Stimulated activated naive CD8-positive, alpha-beta T cell treated with anti-CD3 and anti-CD28 coated beads, Interleukin-15, Interleukin-2, amounts not matched to agents 100 ng/mL and 50 ng/mL, for 24 hours (primary cell): Measurements from ENCODE around the gene CARD6.
"Not testable (repeated sequence)": the region's sequence is repeated elsewhere in the genome, so short reads cannot be mapped to it uniquely, and the experiment has no call there.

ENCODE experiments used
- H3K27ac Mint-ChIP-seq: one replicate; pipeline ENCODE4 v1.8.0; 2021; ENCODE audit warnings: mild to moderate bottlenecking, mixed read lengths
- H3K27me3 Mint-ChIP-seq: one replicate; pipeline ENCODE4 v1.8.0; 2021; ENCODE audit warnings: mixed read lengths
- H3K36me3 Mint-ChIP-seq: one replicate; pipeline ENCODE4 v1.8.0; 2021; ENCODE audit warnings: low read depth, mixed read lengths
- H3K4me1 Mint-ChIP-seq: one replicate; pipeline ENCODE4 v1.8.0; 2021; ENCODE audit warnings: low read depth, mixed read lengths
- H3K4me3 Mint-ChIP-seq: one replicate; pipeline ENCODE4 v1.8.0; 2021; ENCODE audit warnings: mild to moderate bottlenecking, mixed read lengths
- H3K9me3 Mint-ChIP-seq: one replicate; pipeline ENCODE4 v1.8.0; 2021; ENCODE audit warnings: mixed read lengths

CARD6 gene

DNA sequence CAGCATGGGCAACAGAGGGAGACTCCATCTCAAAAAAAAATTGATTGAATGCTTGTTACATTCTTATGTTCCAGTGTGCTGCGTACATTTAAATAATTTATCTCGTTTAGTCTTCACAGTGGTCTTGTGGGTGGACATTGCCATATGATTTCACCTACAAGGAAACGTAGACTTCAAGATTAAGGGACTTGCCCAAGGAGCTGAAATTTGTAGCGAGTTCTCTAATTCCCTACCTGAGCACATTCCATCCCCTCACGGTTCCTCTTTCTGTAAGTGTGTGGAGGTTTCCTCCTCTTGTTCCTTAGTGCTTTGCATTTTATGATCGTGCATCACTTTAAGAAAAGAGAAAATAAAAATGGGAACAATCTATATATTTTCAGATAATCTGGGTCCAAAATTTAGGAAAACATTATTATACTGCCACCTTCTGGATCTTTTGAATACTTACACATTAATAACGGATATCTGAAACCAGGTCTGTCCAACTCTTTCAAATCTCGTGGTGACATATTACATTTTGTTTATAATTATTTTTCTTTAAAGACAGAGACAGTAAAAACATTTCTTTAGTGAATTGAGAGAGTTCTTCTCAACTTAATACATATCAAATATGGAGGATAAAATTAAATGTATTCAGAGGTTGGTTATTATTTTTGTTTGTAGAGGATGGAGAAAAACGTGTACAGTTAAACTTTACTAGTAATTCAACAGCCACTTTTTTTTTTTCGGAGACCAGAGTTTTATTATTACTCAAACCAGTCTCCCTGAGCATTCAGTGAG is 38.2 kb downstream of the CARD6 start:
- Mint-ChIP-seq H3K4me3 (no peak overlapping the region), H3K27ac (no peak overlapping the region), H3K36me3 (peaks cover 4% of the 10 kb centered on the region), H3K4me1 (no peaks in the 10 kb centered on the region), H3K9me3 (peaks cover 9% of the 10 kb centered on the region), H3K27me3 (peaks cover 6% of the 10 kb centered on the region)

DNA sequence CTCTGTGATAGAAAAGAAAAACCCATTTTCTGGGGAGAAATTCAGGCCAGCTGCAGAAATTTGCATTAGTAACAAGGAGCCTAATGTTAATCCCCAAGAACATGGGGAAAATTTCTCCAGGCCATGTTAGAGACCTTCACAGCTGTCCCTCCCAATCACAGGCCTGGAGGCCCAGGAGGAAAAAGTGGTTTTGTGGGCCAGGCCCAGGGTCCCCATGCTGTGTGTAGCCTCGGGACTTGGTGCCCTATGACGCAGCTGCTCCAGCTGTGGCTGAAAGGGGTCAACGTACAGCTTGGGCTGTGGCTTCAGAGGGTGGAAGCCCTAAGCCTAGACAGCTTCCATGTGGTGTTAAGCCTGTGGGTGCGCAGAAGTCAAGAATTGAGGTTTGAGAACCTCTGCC is 41.1 kb downstream of the CARD6 start:
- Mint-ChIP-seq H3K4me3 (no peak overlapping the region), H3K36me3 (no peaks in the 10 kb centered on the region), H3K27ac (no peak overlapping the region), H3K27me3 (peaks cover 6% of the 10 kb centered on the region), H3K4me1 (no peaks in the 10 kb centered on the region), H3K9me3 (peaks cover 4% of the 10 kb centered on the region)

DNA sequence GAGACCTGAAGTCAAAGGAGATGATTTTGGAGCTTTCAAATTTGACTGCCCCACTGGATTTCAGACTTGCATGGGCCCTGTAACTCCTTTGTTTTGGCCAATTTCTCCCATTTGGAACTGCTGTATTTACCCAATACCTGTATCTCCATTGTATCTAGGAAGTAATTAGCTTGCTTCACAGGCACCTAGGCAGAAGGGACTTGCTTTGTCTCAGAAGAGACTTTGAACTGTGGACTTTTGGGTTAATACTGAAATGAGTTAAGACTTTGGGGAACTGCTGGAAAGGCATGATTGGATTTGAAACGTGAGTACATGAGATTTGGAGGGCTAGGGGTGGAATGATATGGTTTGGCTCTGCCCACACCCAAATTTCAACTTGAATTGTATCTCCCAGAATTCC is 41.9 kb downstream of the CARD6 start:
- H3K27me3 Mint-ChIP-seq, H3K36me3 Mint-ChIP-seq, H3K27ac Mint-ChIP-seq, H3K4me3 Mint-ChIP-seq, H3K9me3 Mint-ChIP-seq, H3K4me1 Mint-ChIP-seq: not testable (repeated sequence)

DNA sequence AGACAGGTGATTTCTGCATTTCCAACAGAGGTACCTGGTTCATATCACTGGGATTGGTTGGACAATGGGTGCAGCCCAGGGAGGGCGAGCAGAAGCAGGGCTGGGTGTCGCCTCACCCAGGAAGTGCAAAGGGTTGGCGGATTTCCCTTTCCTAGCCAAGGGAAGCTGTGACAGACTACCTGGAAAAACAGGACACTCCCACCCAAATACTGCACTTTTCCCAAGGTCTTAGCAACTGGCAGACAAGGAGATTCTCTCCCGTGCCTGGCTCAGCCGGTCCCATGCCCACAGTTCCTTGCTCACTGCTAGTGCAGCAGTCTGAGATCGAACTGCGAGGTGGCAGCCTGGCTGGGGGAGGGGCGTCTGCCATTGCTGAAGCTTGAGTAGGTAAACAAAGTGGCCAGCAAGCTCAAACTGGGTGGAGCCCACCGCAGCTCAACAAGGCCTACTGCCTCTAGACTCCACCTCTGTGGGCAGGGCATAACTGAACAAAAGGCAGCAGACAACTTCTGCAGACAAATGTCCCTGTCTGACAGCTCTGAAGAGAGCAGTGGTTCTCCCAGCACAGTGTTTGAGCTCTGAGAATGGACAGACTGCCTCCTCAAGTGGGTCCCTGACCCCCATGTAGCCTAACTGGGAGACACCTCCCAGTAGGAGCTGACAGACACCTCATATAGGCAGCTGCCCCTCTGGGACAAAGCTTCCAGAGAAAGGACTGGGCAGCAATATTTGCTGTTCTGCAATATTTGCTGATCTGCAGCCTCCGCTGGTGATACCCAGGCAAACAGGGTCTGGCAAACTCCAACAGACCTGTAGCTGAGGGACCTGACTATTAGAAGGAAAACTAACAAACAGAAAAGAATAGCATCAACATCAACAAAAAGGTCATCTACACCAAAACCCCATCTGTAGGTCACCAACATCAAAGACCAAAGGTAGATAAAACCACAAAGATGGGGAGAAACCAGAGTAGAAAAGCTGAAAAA is 54.6 kb downstream of the CARD6 start:
- not testable (repeated sequence) for H3K9me3 Mint-ChIP-seq, H3K36me3 Mint-ChIP-seq, H3K4me3 Mint-ChIP-seq

DNA sequence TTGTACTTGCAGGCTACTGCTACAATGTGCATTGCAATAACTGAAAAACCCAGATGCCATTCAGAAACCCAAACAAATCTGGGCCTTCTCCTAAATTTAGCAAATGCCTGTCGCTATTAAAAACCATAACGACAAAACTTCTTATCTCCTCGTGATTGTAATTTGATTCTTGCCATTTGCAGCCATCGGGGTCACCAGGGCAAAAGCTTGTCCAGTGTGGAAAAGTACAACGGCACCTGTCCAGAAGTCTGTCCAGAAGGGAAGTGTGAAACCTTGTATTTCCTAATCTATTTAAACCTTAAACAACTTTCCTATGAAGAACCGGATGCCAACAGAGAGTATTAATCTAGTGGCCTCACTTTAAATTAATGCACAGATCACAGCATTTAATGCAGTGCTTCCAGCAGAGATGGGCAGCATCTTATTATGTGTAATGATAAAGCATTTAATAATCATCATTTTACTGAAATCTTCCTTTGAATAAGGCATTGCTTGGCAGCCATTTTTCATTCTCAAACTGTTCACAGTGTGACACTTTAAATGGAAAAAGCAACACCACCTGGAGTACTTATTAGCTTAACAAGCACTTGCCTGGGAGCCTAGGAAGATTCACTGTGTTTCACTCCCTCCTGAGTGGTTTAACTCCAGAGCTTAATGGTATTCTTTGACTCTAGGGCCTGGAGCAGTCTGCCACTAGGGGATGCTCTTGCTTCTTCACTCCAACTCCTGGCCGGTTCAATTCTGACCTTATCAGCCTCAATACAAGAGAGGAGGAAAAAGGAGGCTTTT is 63.2 kb downstream of the CARD6 start:
- no peaks in the 10 kb centered on the region for H3K9me3 Mint-ChIP-seq

More for the DNA sequence above, 54.6 kb downstream of the CARD6 start:
- not testable (repeated sequence) for H3K27ac Mint-ChIP-seq, H3K4me1 Mint-ChIP-seq
- peaks cover 11% of the 10 kb centered on the region for H3K27me3 Mint-ChIP-seq

DNA sequence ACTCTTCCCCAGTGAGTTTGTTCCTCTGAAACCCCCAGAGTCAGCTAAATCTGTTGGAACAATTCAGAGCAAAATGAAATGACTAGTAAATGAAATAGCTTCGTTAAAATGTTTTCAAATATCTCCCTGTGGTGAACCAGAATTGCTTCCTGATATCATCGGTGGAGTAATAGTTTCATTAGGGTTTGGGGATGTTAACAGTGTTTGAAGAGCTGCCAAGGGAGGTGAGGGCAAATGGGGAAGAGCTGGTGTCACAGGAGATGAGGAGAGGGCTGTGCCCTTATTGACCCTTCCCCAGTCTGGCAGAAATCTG is 63.8 kb downstream of the CARD6 start:
- no peaks in the 10 kb centered on the region for H3K36me3 Mint-ChIP-seq
- H3K27me3 Mint-ChIP-seq: peaks cover 16% of the 10 kb centered on the region
- H3K9me3 Mint-ChIP-seq: no peaks in the 10 kb centered on the region
- no peak overlapping the region for H3K27ac Mint-ChIP-seq
- no peak overlapping the region for H3K4me3 Mint-ChIP-seq
- no peaks in the 10 kb centered on the region for H3K4me1 Mint-ChIP-seq

More for the DNA sequence above, 63.2 kb downstream of the CARD6 start:
- Mint-ChIP-seq H3K27me3 (peaks cover 10% of the 10 kb centered on the region), H3K4me1 (no peaks in the 10 kb centered on the region), H3K4me3 (no peak overlapping the region), H3K27ac (no peak overlapping the region), H3K36me3 (no peaks in the 10 kb centered on the region)

DNA sequence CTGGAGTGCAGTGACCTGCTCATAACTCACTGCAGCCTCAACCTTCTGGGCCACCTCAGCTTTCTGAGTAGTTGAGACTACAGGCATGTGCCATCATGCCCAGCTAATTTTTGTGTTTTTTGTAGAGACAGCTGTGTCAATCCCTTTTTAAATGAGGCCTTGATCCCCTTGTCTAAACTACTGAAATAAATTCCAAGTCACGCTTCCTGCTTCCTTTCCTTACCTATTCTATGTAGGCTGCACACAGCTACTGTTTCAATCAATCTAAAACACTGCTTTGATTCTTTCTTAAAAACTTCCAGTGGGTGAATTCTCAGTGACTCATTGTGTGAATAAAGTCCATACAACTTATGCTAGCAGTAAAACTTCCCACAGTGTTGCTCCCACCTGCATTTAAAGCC is 65.2 kb downstream of the CARD6 start:
- H3K4me1 Mint-ChIP-seq: no peaks in the 10 kb centered on the region
- no peaks in the 10 kb centered on the region for H3K36me3 Mint-ChIP-seq
- H3K27me3 Mint-ChIP-seq: peaks cover 18% of the 10 kb centered on the region
- H3K9me3 Mint-ChIP-seq: no peaks in the 10 kb centered on the region
- no peak overlapping the region for H3K4me3 Mint-ChIP-seq
- H3K27ac Mint-ChIP-seq: no peak overlapping the region

DNA sequence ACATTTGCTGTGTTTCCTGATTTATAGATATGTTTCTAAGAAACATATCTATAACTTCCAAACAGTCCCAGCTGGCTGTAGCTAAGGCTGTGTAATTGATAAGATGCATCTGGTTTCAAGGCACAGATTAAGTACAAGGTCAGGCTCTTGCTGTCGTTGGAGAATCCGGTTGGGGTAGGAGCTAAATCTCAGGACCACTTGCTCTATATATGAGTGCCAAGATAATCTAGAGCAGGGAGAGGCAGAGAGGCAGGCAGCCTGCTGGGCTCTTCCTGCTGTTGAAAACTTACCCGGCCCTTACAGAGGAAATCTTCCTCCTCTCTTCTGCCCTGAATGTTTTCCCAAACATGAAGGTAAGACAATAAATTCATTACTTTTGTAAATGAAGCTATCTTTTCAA is 68.1 kb downstream of the CARD6 start, which contains the start of gene C7:
Gene C7, plus strand, starts transcription at position 234 of the 400 bp plus-strand sequence. Its CDS starts 114 bp downstream, at position 348.
- no peaks in the 10 kb centered on the region for H3K4me1 Mint-ChIP-seq
- no peak within 1 kb of the TSS for H3K27ac Mint-ChIP-seq
- H3K4me3 Mint-ChIP-seq: no peak within 1 kb of the TSS
- no peaks in the 10 kb centered on the region for H3K9me3 Mint-ChIP-seq
- H3K27me3 Mint-ChIP-seq: peaks cover 25% of the 10 kb centered on the region
- H3K36me3 Mint-ChIP-seq: no peaks in the 10 kb centered on the region

DNA sequence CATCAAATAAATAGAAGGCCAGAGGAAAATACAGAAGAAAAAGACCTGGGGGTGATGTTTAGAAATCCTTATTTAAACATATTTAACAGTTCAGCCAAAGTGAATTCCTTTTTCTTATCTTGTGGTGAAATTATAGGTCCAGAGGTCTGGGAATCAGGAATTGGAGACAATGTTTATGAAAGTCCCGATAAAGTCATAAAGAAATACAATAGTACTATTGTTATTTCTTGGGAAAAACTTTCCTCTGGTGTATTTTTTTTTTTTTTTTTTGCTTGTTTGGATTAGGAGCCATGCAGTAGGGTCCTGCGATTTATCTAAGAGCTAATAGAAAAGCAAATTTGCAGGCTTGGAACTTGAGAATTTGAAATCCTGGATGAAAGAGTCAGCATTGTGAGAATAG is 68.6 kb downstream of the CARD6 start:
- H3K27ac Mint-ChIP-seq: no peak overlapping the region
- no peaks in the 10 kb centered on the region for H3K4me1 Mint-ChIP-seq
- peaks cover 29% of the 10 kb centered on the region for H3K27me3 Mint-ChIP-seq
- H3K9me3 Mint-ChIP-seq: no peaks in the 10 kb centered on the region
- no peak overlapping the region for H3K4me3 Mint-ChIP-seq
- no peaks in the 10 kb centered on the region for H3K36me3 Mint-ChIP-seq
